K562 (cell line): ENCODE results near the gene KDM2A. TPM values are rescaled to one million over a fixed set of nuclear protein-coding genes. Genes with fewer than 3 reads are reported as not detected.

ENCODE experiments used
- ATAC-seq: fragments of 200-7000 bp; cut with Tn5 transposase; 3 replicates; pipeline ENCODE4 v1.9.1; 2020; ENCODE audit warnings: moderate library complexity
- BruUV-seq: library from RNA; stranded (reverse); fragments of 400-500 nt; replicated peaks from 2 replicates; lab custom pipeline; 2021; lab: Mats Ljungman, UMichigan
- CTCF ChIA-PET: fragments of 300-600 bp; formaldehyde crosslinking; extraction: SDS; loops from one replicate; lab custom pipeline; 2021; ENCODE audit warnings: low intra/inter-chr PET ratio; lab: Yijun Ruan, JAX
- POLR2A ChIA-PET: fragments of 300-600, 350-650 bp; sonication (Branson Sonifier 250); formaldehyde crosslinking; extraction: SDS; loops from one replicate; lab custom pipeline; 2021; ENCODE audit warnings: antibody characterized with exemption, inconsistent platforms; lab: Yijun Ruan, JAX
- DNase-seq, 4 experiments: peaks; one replicate each; pipeline versions ENCODE4 v3.0.0 to v3.0.0-alpha.2; 2011 to 2018; ENCODE audit warnings: low spot score in 3 of 4, mixed read lengths in 3 of 4; ENCODE audit errors: extremely low read depth in 1 of 4
- FAIRE-seq: peaks from 2 replicates; lab custom pipeline; 2011; peaks lifted over from hg19 to GRCh38; lab: Jason Lieb, UNC
- H2AFZ ChIP-seq: 2 replicates; pipeline ENCODE4 v1.6.0; 2011; ENCODE audit warnings: low read depth, low read length, control low read depth, inconsistent platforms
- H3K27ac ChIP-seq: fragments of 200-600 bp; 3 replicates; pipeline ENCODE4 v1.8.0; 2011; ENCODE audit warnings: low read depth, mild to moderate bottlenecking, control low read depth, inconsistent platforms, low read length, moderate library complexity, mixed read lengths; ENCODE audit errors: extremely low read depth
- H3K27me3 ChIP-seq, 2 experiments: fragments of 300-600 bp in 1 of 2; 2 replicates in 1 of 2; 3 replicates in 1 of 2; pipeline versions ENCODE4 v1.6.0 to v1.8.0; 2011; ENCODE audit warnings: inconsistent platforms in 2 of 2, low read length in 2 of 2, mild to moderate bottlenecking in 1 of 2, mixed read lengths in 1 of 2, moderate library complexity in 1 of 2; ENCODE audit not compliant: control insufficient read depth in 2 of 2, insufficient read depth in 2 of 2
- H3K36me3 ChIP-seq: fragments of 300-600 bp; 3 replicates; pipeline ENCODE4 v1.8.0; 2011; ENCODE audit warnings: mild to moderate bottlenecking, low read length, inconsistent platforms; ENCODE audit not compliant: control insufficient read depth, insufficient read depth
- H3K4me1 ChIP-seq, 2 experiments: fragments of 200-600 bp in 1 of 2; replicated peaks in 1 of 2; 2 replicates in 1 of 2; 3 replicates in 1 of 2; pipeline versions ENCODE4 v1.5.1 to v1.8.0; 2011; ENCODE audit warnings: inconsistent platforms in 2 of 2, low read length in 2 of 2, mild to moderate bottlenecking in 1 of 2, mixed read lengths in 1 of 2, moderate library complexity in 1 of 2; ENCODE audit not compliant: control insufficient read depth in 2 of 2, insufficient read depth in 2 of 2
- H3K4me2 ChIP-seq: 2 replicates; pipeline ENCODE4 v1.6.1; 2011; ENCODE audit warnings: low read length, control low read depth, inconsistent platforms, mixed read lengths; ENCODE audit not compliant: insufficient read depth
- H3K4me3 ChIP-seq: fragments of 200-600 bp; sonication (generic), shearing (Covaris generic); 2 replicates; pipeline ENCODE4 v1.5.1; 2016; ENCODE audit warnings: control low read depth, inconsistent platforms
- H3K79me2 ChIP-seq: fragments of 200-600 bp; 3 replicates; pipeline ENCODE4 v1.8.0; 2011; ENCODE audit warnings: low read length, inconsistent platforms; ENCODE audit not compliant: control insufficient read depth, insufficient read depth
- H3K9ac ChIP-seq, 2 experiments: 2 replicates each; pipeline versions ENCODE4 v1.6.0 to v1.6.1; 2011; ENCODE audit warnings: low read depth in 2 of 2, low read length in 2 of 2, control low read depth in 1 of 2, inconsistent platforms in 1 of 2, mild to moderate bottlenecking in 1 of 2, mixed read lengths in 1 of 2; ENCODE audit not compliant: insufficient read depth in 1 of 2
- H3K9me1 ChIP-seq: one replicate; pipeline ENCODE4 v1.6.0; 2011; ENCODE audit warnings: inconsistent platforms, mild to moderate bottlenecking, low read length, moderate library complexity; ENCODE audit not compliant: control insufficient read depth, insufficient read depth
- H3K9me3 ChIP-seq: replicated peaks from 2 replicates; pipeline ENCODE4 v1.5.1; 2011; ENCODE audit warnings: low read depth, low read length, inconsistent platforms; ENCODE audit not compliant: control insufficient read depth, insufficient read depth
- H4K20me1 ChIP-seq: replicated peaks from 2 replicates; pipeline ENCODE4 v1.6.1; 2011; ENCODE audit warnings: low read length, inconsistent platforms, mixed read lengths; ENCODE audit not compliant: control insufficient read depth, insufficient read depth
- FOXK1 ChIP-seq: sonication (generic); formaldehyde crosslinking; IDR thresholded peaks from 2 replicates; pipeline ENCODE4 v1.8.0; 2022; ENCODE audit warnings: missing genetic modification reagents, mild to moderate bottlenecking, borderline replicate concordance
- FOXP4 ChIP-seq: sonication (generic); formaldehyde crosslinking; IDR thresholded peaks from 2 replicates; pipeline ENCODE4 v1.8.0; 2022; ENCODE audit warnings: mild to moderate bottlenecking, missing genetic modification reagents, borderline replicate concordance
- MEIS2 ChIP-seq: fragments of 450-650 bp; IDR thresholded peaks from 2 replicates; pipeline ENCODE4 v1.6.1; 2014; ENCODE audit warnings: mild to moderate bottlenecking; ENCODE audit not compliant: partially characterized antibody
- TBL1XR1 ChIP-seq, 2 experiments: IDR thresholded peaks; 2 replicates each; pipeline ENCODE4 v1.6.1; 2012; ENCODE audit warnings: improper control_type of control experiment in 2 of 2, low read length in 2 of 2, mild to moderate bottlenecking in 1 of 2
- UBTF ChIP-seq, 2 experiments: IDR thresholded peaks; 2 replicates each; pipeline ENCODE4 v1.6.1; 2012; ENCODE audit warnings: improper control_type of control experiment in 2 of 2, low read depth in 2 of 2, low read length in 2 of 2, borderline replicate concordance in 1 of 2
- WGBS: fragments of 100-300 bp; shearing (Covaris generic); methylation state at CpG from one replicate; pipeline ENCODE4 v1.1.6; 2016; ENCODE audit warnings: low coverage, mixed read lengths; ENCODE audit not compliant: insufficient coverage; ENCODE audit errors: missing lambda C conversion rate; 5-methylcytosine and 5-hydroxymethylcytosine counted together
- in situ Hi-C: fragments of 300-500 bp; cut with MboI; formaldehyde crosslinking; loops from 4 replicates; pipeline ENCODE4 v1.15.0; 2018; ENCODE audit warnings: inconsistent platforms, mixed read lengths
- intact Hi-C: fragments of 100-400 bp; cut with micrococcal nuclease; formaldehyde crosslinking; loops from 2 replicates; pipeline ENCODE4 v1.14.2; 2022
- polyA plus RNA-seq, 8 experiments: library from polyadenylated mRNA; depleted of rRNA in 4 of 8; stranded (reverse) in 5 of 8; unstranded in 3 of 8; fragments of >200 nt; fragmentation: Nextera tagmentation in 2 of 8; fragmentation: Illumina TruSeq in 1 of 8; extraction: Ambion mirVana in 2 of 8; extraction: Trizol in 1 of 8; gene quantifications; 2 replicates each; pipeline versions ENCODE4 v1.2.1 to v1.2.3, GENCODE V29; 2011 to 2014; ENCODE audit warnings: inconsistent platforms in 1 of 8, missing spikeins in 1 of 8
- total RNA-seq, 7 experiments: library from RNA; depleted of rRNA in 6 of 7; stranded (reverse); fragments of >200 nt in 6 of 7; fragmentation: Illumina TruSeq in 2 of 7; extraction: Trizol in 2 of 7; gene quantifications; 2 replicates each; pipeline versions ENCODE4 v1.2.1 to v1.2.3, GENCODE V29; 2011 to 2021; ENCODE audit warnings: low replicate concordance in 1 of 7
- TF ChIP-seq, protein P1 (sequence below): sonication (generic); formaldehyde crosslinking; IDR thresholded peaks from 2 replicates; pipeline ENCODE4 v1.8.0; 2023; ENCODE audit warnings: missing genetic modification reagents, mild to moderate bottlenecking, borderline replicate concordance

KDM2A gene
- total and polyA plus RNA-seq, 9 of the 15 experiments (the other 6 are each of a cell fraction or from before 2014, with no cell fraction given) = 5.0 to 39.3 (median 21.3) TPM

GRCh38 chr11:67120456-67120855 lies 1.4 kb downstream of the KDM2A start (continued):
- TF ChIP-seq, protein P1, sequence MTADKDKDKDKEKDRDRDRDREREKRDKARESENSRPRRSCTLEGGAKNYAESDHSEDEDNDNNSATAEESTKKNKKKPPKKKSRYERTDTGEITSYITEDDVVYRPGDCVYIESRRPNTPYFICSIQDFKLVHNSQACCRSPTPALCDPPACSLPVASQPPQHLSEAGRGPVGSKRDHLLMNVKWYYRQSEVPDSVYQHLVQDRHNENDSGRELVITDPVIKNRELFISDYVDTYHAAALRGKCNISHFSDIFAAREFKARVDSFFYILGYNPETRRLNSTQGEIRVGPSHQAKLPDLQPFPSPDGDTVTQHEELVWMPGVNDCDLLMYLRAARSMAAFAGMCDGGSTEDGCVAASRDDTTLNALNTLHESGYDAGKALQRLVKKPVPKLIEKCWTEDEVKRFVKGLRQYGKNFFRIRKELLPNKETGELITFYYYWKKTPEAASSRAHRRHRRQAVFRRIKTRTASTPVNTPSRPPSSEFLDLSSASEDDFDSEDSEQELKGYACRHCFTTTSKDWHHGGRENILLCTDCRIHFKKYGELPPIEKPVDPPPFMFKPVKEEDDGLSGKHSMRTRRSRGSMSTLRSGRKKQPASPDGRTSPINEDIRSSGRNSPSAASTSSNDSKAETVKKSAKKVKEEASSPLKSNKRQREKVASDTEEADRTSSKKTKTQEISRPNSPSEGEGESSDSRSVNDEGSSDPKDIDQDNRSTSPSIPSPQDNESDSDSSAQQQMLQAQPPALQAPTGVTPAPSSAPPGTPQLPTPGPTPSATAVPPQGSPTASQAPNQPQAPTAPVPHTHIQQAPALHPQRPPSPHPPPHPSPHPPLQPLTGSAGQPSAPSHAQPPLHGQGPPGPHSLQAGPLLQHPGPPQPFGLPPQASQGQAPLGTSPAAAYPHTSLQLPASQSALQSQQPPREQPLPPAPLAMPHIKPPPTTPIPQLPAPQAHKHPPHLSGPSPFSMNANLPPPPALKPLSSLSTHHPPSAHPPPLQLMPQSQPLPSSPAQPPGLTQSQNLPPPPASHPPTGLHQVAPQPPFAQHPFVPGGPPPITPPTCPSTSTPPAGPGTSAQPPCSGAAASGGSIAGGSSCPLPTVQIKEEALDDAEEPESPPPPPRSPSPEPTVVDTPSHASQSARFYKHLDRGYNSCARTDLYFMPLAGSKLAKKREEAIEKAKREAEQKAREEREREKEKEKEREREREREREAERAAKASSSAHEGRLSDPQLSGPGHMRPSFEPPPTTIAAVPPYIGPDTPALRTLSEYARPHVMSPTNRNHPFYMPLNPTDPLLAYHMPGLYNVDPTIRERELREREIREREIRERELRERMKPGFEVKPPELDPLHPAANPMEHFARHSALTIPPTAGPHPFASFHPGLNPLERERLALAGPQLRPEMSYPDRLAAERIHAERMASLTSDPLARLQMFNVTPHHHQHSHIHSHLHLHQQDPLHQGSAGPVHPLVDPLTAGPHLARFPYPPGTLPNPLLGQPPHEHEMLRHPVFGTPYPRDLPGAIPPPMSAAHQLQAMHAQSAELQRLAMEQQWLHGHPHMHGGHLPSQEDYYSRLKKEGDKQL (CRISPR knock-in tag) = no peak

DNA sequence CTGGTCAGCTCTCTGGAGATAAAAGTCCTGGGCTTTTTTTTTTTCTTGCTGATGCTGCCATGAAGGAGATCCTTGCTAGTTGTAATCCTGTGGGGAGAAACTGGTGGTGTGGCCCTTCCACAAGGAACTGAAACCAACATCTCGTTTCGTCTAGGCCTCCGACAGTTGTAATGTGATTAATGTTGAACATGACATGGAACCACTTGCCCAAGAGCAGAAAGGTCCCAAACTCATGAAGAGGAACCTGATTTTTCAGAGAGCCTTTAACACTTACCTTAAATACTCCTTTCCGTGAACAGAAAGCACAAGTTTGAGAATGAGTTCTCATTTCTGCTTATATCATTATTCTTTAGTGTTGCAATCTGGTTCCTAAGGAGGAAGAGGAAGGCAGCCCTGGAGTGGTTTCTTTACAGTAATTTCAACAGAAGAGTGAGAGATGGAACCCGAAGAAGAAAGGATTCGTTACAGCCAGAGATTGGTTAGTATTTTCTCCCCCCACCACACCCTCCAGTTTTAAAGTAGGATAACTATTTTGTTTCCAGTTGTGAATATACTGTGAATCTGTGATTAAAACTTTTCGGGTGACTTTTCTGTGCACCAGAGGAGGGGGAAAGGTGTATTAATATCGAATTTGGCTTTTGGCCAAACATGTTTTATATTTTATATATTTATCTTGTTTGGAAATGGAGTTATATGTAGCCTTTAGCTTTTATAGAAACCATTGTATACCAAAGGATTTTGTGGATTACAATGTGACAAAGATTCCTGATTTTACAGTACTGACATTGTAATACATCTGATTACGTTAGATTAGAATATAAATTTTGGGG lies 2.0 kb downstream of the KDM2A start:
- Histone ChIP-seq H3K27ac (peak overlapping the region; percentile 91), H3K79me2 (peaks cover 66% of the 10 kb centered on the region), H4K20me1 (peaks cover 10% of the 10 kb centered on the region; the same call in 1 of the 2 replicates), H3K36me3 (peaks cover 13% of the 10 kb centered on the region; the same call in 1 of the 3 replicates), H3K4me1 (peaks cover 0 to 24% of the 10 kb centered on the region in 2 experiments; a peak in 4 of 5 replicates), H3K9me3 (no peaks in the 10 kb centered on the region), H2AFZ (no peak overlapping the region), H3K9me1 (no peaks in the 10 kb centered on the region), H3K4me2 (peak overlapping the region; percentile 76), H3K27me3 (no peaks in the 10 kb centered on the region), H3K4me3 (peak overlapping the region; percentile 55), H3K9ac (peak overlapping the region; percentile 29 to 92; a peak in 3 of 4 replicates)
- BruUV-seq = TSS peak; percentile 62
- ChIA-PET POLR2A (interaction anchor here (1.2 kb wide), 1 partner anchor 28 kb away, joined by 3 read pairs; no protein-coding TSS in a partner anchor), CTCF (no interaction called here)
- DNase-seq (peak in 1 of 4 experiments; percentile 31), ATAC-seq (peak; percentile 6; the same call in 2 of the 3 replicates), FAIRE-seq (peak; percentile 54)
- in situ Hi-C loops = no loop called here
- WGBS = 4% methylated on average over 9 of the region's 9 CpGs
- intact Hi-C loops = loop anchor here (2.0 kb wide), 1 partner anchor 120 kb away; no protein-coding TSS in a partner anchor
- TF ChIP-seq MEIS2 (peak; percentile 76), TBL1XR1 (IDR thresholded peaks at IDR 0.05; ENCODE audit: low read length in 2 of 2) (no peak), FOXP4 (CRISPR knock-in tag) (no peak), UBTF (IDR thresholded peaks at IDR 0.05; ENCODE audit: borderline replicate concordance in 1 of 2, low read depth in 2 of 2, low read length in 2 of 2) (0 out of 4 replicates have a peak, but pooled peaks of 1 of the 2 experiments have one; percentile 13), FOXK1 (CRISPR knock-in tag) (no peak)
